BE2C (cell line): Measurements from ENCODE around the gene MCU.

Experiments
- DNase-seq: peaks from one replicate; pipeline ENCODE4 v3.0.0-alpha.2; 2020
- H3K27me3 ChIP-seq: fragments of 250-450 bp; sonication (Bioruptor Pico); 2 replicates; pipeline ENCODE4 v1.5.1; 2020; ENCODE audit warnings: mild to moderate bottlenecking
- H3K36me3 ChIP-seq: fragments of 250-450 bp; sonication (Bioruptor Pico); 2 replicates; pipeline ENCODE4 v1.5.1; 2020; ENCODE audit warnings: mild to moderate bottlenecking
- H3K4me1 ChIP-seq: fragments of 250-450 bp; sonication (Bioruptor Pico); 2 replicates; pipeline ENCODE4 v1.5.1; 2020
- H3K4me3 ChIP-seq: 2 replicates; pipeline ENCODE4 v1.5.1; 2011; ENCODE audit warnings: low read depth, low read length
- H3K9me3 ChIP-seq: fragments of 250-450 bp; sonication (Bioruptor Pico); 2 replicates; pipeline ENCODE4 v1.5.1; 2020
- TF ChIP-seq, protein P1 (sequence below): IDR thresholded peaks from 2 replicates; pipeline ENCODE4 v1.5.1; 2012; ENCODE audit warnings: mild to moderate bottlenecking, low read depth, low read length

Gene MCU

DNA sequence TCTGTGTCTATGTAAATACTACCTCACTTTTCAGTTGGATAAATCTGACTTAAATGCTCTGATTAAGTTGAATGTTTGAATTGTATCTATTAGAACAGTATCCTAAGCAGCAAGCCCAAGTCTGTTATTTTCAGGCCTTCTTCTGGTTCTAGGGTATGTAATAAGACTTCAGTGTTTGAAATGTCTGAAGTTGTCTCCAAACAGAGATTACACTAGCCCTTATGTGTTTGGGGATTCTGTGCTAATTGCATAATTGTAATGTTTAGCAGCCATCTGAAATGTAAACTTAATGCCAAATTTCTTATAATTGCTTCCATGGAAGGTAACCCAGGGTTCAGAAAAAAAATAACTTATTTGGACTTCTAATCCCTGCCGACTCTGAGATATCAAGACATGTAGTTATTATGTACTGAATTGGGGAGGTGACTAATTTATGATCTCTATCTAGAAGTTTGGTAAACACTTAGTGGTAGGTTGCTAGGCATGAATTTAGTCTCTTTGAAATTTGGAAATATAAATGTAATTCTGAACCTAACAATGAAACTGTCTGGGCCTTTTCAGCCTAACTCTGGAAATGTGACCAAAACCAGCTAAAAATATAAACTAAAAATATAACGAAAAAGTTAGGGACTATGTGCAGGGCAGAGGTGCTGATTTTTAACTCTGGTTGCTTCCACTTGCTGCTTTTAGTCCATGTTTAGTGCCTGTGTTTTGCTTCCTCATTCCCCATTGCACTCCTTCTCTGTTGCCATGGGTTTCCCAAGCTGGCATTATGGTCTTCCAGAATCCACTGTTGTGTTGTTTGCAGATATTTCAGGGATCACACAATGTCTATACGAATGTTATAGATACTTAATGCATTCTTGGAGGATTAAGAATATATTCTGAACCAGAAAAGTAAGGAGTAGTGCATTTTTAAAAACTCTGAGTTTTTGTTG lies 54.8 kb downstream of the MCU start:
- DNase-seq: no peak
- no peaks in the 10 kb centered on the region for H3K36me3 ChIP-seq
- no peak overlapping the region for H3K4me3 ChIP-seq

DNA sequence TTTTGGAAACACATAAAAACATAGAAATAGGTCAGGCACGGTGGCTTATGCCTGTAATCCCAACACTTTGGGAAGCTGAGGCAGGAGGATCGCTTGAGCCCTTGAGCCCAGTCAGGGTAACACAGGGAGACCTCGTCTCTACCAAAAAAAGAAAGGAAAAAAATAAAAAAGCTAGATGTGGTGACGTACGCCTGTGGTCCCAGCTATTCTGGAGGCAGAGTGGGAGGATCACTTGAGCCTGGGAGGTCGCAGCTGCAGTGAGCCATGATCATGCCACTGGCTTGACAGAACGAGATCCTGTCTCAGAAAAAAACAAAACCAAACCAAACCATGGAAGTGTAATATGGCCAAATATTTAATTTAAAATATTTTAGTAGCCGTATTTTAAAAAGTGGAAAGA lies 55.6 kb downstream of the MCU start:
- no peaks in the 10 kb centered on the region for H3K36me3 ChIP-seq
- TF ChIP-seq, protein P1, sequence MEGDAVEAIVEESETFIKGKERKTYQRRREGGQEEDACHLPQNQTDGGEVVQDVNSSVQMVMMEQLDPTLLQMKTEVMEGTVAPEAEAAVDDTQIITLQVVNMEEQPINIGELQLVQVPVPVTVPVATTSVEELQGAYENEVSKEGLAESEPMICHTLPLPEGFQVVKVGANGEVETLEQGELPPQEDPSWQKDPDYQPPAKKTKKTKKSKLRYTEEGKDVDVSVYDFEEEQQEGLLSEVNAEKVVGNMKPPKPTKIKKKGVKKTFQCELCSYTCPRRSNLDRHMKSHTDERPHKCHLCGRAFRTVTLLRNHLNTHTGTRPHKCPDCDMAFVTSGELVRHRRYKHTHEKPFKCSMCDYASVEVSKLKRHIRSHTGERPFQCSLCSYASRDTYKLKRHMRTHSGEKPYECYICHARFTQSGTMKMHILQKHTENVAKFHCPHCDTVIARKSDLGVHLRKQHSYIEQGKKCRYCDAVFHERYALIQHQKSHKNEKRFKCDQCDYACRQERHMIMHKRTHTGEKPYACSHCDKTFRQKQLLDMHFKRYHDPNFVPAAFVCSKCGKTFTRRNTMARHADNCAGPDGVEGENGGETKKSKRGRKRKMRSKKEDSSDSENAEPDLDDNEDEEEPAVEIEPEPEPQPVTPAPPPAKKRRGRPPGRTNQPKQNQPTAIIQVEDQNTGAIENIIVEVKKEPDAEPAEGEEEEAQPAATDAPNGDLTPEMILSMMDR: no peak
- no peak overlapping the region for H3K4me3 ChIP-seq
- H3K27me3 ChIP-seq: no peaks in the 10 kb centered on the region
- H3K4me1 ChIP-seq: 0 out of 2 replicates have a peak, but pooled peaks cover 3% of the 10 kb centered on the region
- DNase-seq: no peak
- H3K9me3 ChIP-seq: no peaks in the 10 kb centered on the region

More for the DNA sequence above, 54.8 kb downstream of the MCU start:
- Histone ChIP-seq H3K4me1 (0 out of 2 replicates have a peak, but pooled peaks cover 3% of the 10 kb centered on the region), H3K27me3 (no peaks in the 10 kb centered on the region), H3K9me3 (no peaks in the 10 kb centered on the region)
- TF ChIP-seq, protein P1: no peak

DNA sequence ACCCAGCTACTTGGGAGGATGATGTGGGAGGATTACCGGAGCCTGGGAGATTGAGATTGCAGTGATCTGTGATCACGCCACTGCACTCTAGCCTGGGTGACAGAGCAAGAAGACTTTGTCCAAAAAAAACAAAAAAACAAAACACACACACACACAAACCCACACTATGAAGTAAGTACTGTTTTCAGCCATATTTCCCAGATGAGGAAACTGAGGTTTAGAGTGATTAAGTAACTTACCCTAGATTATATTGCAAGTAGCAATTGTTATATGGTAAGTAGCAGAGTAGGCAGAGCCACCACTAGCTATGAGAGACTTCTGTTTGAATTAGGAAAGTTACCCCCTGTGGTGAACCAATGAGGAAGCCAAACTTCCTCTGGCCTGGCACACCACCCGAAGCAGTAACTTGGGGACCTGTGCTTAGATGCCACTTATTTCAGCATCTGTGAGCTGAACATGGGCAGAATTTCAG lies 61.9 kb downstream of the MCU start:
- Histone ChIP-seq H3K27me3 (no peaks in the 10 kb centered on the region), H3K4me3 (no peak overlapping the region), H3K4me1 (no peaks in the 10 kb centered on the region; the same call in 1 of the 2 replicates), H3K36me3 (no peaks in the 10 kb centered on the region), H3K9me3 (no peaks in the 10 kb centered on the region)
- TF ChIP-seq, protein P1: no peak
- no peak for DNase-seq

DNA sequence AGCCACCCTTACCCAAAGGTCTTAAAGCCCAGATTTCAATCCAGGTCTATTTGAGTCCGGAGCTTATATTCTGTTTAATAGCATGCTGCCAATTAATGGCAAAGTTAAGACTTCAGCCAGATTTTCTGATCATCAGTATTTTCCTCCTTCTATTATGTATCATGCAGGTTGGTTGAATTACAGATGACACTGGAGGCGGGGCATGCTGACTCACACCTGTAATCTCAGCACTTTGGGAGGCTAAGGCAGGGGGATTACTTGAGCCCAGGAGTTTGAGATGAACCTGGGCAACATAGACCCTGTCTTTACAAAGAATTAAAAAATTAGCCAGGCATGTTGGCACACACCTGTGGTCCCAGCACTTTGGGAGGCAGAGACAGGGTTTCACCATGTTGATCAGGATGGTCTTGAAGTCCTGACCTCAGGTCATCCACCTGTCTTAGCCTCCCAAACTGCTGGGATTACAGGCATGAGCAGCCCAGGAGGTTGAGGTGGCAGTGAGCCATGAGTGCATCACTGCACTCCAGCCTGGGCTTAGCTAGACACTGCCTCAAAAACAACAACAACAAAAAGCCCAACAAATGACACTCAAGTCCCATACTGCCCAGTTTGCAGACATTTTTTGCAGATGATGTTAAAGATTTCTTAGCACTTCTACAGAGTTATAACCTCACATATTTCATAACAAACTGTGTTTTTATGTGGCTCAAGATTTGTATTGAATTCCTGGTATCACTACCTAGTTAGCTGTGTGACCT lies 62.5 kb downstream of the MCU start:
- H3K36me3 ChIP-seq: no peaks in the 10 kb centered on the region
- DNase-seq: no peak
- no peaks in the 10 kb centered on the region for H3K9me3 ChIP-seq
- no peaks in the 10 kb centered on the region for H3K27me3 ChIP-seq
- TF ChIP-seq, protein P1: no peak
- H3K4me3 ChIP-seq: no peak overlapping the region
- H3K4me1 ChIP-seq: peaks cover 2% of the 10 kb centered on the region; the same call in 1 of the 2 replicates

DNA sequence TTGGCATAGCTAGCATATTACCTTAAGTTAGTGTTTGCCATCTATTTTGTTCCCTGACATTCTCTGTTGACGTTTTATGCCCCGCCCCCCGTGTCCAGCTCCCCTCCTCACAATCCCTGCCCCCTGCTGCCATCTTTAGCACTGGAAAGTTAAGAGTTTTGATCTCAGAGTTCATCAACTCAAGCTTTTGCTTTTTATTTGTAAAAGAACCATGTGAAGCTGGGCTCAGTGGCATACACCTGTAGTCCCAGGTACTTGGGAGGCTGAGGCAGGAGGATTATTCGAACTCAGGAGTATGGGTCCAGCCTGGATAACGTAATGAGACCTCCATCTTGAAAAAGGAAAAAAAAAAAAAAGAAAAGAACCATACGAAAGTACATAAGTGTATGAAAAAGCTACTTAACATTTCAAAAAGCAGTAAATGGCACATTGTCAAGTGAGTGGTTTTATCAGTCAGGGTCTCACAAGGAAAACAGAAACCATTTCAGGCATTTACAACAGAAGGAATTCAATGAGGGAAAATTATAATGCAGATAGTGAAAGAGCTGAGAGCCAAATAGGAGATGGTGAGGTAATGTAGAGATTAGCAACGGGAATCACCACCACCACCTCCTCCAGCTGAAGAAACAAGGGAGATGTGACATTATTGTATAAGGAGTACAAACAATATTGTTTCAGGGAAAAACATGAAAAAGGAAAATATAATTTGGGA lies 64.9 kb downstream of the MCU start:
- TF ChIP-seq, protein P1: no peak
- H3K9me3 ChIP-seq: no peaks in the 10 kb centered on the region
- H3K36me3 ChIP-seq: no peaks in the 10 kb centered on the region
- H3K27me3 ChIP-seq: no peaks in the 10 kb centered on the region
- no peak for DNase-seq
- peaks cover 2% of the 10 kb centered on the region; the same call in 1 of the 2 replicates for H3K4me1 ChIP-seq
- H3K4me3 ChIP-seq: no peak overlapping the region
